Measurements from ENCODE around the gene DNAAF5.
A peak's percentile ranks its signal among the peaks of the same experiment; 100 is the strongest.

The DNAAF5 gene

GRCh38 chr7:726084-726853 is at the start of gene DNAAF5:
DNAAF5 (plus strand) TSS chr7:726699; CDS start chr7:726721, 22 bp downstream.
- DNase-seq = peak; percentile 82

- DNase-seq = no peak
Observed at GRCh38 chr7:676972-677385, 49.5 kb upstream of the DNAAF5 start.

DNA sequence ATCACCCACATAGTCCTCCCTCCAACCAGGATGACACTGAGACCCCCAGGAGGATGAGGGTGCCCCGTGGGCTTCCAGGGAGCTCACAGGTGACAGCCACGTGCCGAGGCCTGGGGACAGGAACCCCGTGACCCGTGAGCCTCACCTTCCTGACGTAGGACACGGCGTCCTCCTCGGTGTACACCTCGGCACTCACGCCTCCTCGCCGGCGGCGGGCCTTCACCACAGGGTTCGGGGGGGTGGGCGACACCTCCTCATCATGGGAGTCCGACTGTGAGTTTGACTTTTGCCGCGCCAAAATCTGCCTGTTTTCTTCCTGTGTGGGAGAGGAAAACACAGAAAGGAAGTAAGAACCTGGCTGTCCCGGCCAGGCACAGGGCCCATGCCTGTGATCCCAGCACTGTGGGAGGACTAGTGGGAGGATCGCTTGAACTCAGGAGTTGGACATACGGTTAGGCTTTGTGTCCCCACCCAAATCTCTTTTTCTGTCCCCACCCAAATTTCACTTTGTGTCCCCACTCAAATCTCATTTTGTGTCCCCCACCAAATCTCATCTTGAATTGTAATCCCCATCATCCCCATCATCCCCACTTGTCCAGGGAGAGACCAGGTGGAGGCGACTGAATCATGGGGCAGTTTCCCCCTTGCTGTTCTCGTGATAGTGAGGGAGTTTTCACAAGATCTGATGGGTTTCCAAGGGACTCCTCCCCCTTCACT is 45.9 kb upstream of the DNAAF5 start:
- DNase-seq = no peak

DNA sequence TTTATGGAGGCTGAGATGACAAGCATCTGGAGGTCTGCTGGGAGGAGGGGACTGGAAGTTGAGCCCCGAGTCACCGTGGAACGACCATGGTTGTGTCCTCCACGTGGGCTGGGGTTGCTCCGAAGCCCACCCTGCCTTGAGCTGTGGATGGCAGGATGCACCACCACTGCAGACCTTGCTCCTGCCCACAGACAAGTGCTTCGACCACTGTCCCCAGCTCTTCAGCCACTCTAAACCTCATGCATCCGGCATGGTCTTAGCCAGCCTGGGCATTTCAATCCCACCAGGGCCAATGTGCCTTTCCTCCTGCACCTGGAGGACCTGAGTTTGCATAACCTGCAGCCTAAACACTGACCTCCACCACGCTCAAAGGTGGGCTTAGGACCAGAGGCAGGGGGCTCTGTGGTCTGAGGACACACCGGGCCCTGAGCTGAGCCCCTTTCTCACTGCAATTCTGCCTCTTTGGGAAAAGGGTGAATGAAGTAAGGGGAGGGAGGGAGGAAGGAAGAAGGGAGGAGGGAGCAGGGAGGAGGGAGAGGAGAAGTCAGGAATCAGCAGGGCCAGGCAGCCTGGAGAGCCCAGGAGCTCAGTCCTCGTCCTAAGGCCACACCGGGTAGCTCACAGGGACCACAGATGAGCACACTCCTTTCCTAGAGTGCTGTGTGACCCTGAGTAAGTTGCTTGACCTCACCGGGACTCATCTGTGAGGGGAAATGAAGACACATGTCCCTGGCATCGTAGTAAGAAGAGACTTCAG is 44.8 kb upstream of the DNAAF5 start:
- no peak for DNase-seq

- no peak for DNase-seq
Observed at GRCh38 chr7:682810-683209, 43.7 kb upstream of the DNAAF5 start.

DNA sequence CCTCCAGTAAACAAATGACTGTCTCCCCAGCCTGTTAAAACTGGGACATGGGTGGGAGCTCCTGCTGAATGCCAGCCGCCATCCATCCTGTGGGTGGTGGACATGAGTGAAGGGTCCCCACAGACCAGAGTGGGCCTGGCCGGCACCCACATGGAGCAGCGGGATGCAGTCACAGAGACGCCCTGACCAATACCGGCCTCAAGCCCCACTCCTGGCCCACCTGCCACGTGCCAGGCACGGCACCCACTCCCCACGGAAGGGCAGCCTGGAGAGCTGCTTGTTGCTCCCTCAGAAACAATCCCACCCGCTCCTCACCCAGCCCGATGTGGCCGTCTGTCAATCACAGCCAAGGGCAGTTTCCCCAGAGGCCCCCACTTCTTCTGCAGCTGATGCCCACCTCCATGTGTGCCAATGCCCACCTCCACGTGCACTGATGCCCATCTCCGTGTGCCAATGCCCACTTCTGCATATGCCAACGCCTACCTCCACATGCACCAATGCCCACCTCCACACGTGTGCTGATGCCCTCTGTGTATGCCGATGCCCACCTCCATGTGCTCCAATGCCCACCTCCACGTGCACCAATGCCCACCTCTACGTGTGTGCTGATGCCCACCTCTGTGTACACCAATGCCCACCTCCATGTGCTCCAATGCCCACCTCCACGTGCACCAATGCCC is 42.8 kb upstream of the DNAAF5 start:
- no peak for DNase-seq

DNA sequence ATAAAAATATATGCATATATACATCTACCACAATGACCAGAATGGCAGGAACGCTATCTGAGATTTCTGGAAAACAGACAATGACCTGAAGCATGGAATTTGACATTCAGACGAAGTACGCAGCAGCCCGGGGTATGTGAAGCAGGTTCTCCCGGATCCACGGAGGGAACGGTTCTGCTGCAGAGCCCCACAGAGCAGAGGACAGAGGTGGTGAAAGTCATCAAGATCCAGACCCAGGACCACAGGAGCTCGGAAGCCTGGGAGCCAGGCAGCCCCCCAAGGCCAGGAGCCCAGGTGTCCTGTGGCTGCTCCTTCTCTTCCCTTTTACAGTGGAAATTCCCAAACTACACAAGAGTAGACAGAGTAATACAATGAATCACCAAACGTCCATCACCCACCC is 42.1 kb upstream of the DNAAF5 start:
- DNase-seq = no peak

GRCh38 chr7:685540-685939 is 41.0 kb upstream of the DNAAF5 start:
- no peak for DNase-seq

DNA sequence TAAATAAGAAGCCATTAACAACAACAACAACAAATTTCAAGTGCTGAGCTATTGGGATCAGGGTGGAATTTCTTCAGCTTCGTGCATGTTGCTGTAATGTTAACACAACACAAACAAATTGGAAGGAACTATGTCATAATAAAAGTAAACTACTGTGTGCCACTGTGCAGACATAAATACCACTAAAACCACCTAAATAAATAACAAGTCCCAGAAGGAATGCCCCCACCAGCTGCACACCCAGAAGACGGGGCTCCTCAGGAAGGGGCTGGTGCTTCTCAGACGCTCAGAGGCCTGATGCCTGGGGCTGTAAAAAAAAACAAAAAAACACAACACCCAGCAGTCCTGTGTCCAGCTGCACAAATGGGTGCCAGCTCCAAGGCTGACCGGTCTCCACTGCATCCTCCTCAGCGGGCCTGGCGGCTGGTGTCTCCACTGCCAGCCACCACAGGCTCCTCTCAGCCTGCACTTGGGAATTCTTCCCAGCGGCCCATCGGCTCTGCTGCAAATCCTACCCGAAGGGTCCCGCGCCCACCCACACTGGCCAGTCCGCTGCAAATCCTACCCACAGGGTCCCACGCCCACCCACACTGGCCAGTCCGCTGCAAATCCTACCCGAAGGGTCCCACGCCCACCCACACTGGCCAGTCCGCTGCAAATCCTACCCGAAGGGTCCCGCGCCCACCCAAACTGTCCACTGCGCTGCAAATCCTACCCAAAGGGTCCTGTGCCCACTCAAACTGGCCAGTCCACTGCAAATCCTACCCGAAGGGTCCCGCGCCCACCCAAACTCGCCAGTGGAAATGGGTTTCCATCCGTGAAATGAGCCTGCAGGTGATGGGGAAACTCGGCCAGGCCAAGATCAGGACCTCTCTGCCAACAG is 35.8 kb upstream of the DNAAF5 start:
- no peak for DNase-seq

DNA sequence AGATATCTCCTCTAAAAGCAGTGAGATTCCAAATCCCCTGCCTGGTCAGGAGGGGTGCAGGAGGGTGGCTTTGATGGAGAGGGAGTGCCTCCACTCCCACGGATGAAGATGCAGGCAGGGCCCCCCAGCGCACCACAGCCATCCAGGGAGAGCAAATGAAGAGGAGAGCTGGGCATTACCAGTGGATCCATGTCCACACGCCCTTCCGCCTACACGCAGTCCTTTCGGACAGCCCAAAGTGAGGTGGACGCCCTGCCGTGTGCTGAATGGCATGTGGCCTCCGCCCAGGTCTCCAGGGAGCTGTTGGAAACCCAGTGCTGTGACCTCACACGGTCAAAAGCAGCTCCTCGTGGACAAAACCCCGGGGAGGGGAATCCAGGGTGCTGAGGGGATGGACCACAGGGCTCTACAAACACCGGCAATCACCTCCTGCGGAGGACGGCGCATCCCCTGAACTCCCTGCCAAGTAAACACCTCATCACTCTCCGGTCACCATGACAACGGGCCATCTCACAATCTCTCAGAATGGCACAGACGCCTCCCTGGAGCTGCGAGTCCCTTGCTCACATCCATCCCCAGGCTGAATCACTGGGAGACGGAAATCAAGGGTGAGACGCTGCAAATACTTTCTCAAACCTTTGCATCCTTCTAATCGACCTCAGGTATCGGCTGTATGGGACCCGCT is 35.0 kb upstream of the DNAAF5 start:
- DNase-seq = no peak

GRCh38 chr7:693280-693679 is 33.2 kb upstream of the DNAAF5 start:
- DNase-seq = no peak

GRCh38 chr7:696426-696811 is 30.1 kb upstream of the DNAAF5 start:
- DNase-seq = no peak

DNA sequence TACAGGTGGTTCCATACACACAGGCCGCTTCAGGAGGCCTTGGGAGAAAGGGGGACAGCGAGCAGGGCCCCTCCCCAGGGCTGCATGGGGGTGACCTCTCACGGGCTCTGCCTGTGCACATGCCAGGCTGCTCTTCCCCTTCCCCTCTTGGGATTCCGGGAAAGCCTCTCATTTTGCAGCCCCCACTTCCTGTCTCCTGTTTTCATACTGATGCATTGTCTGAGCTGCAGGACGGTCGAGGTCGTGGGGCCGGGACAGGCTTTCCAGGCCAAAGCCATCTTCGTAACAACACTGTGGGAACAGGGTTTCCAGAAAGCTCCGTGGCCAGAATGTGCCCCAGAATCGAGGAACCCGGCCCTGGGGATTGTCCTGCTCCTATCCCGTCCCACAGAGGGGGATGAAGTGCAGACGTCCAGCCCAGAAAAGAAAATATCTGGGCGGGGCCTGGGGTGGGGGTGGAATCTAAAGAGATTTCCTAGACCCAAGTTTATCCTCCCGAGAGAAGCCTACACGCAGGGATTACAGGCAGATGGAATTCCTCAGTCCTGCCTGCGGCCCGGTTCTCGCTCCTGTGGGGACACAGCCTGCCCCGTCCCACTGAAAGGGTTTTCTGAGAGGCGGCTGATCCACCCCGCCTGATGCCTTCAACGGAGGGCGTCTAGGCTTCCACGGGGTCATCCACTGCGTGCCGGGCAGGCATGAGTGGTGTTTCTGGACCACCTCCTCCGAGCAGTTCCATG is 29.5 kb upstream of the DNAAF5 start:
- DNase-seq = no peak

GRCh38 chr7:698515-699475 is 27.7 kb upstream of the DNAAF5 start:
- DNase-seq = no peak

GRCh38 chr7:699476-700170 is 26.9 kb upstream of the DNAAF5 start:
- DNase-seq = no peak

DNA sequence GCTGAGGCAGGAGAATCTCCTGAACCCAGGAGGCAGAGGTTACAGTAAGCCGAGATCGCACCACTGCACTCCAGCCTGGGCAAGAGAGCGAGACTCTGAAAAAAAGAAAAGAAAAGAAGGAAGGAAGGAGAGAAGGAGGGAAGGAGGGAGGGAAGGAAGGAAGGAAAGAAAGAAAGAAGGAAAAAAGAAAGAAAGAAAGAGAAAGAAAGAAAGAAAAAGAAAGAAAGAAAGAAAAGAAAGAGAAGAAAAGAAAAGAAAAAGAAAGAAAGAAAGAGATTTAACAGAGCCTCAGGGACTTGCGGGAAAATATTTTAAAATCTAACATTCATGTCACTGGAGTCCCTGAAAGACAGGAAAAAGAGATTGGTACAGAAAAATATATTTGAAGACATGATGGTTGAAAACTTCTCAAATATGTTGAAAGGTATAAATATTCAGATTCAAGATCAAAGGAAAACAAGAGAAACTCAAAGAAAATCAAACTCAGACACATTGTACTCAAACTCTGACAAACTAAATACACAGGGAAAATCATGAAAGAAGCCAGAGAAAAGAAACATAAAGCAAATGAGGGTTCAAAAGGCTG is 25.3 kb upstream of the DNAAF5 start:
- DNase-seq = no peak

DNA sequence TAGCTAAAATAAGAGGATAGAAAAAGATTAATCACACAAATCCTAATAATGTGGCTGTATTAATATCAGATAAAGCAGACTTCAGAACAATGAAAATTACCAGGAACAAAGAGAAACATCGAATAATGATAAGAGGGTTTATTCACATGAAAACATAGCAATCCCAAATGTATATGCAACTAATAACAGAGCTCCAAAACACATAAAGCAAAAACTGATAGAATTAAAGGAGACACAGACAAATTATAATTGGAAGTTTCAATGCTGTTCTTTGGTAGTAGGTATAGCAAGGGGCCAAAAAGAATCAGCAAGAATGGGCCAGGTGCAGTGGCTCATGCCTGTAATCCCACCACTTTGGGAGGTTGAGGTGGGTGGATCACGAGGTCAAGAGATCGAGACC is 23.4 kb upstream of the DNAAF5 start:
- DNase-seq = no peak

- no peak for DNase-seq
Observed at GRCh38 chr7:706721-707120, 19.8 kb upstream of the DNAAF5 start.

Data from NCI-H2107 (cell line).